ENCODE data around the gene TP53I3.
A peak's percentile ranks its signal among the peaks of the same experiment; 100 is the strongest.

TP53I3 gene

DNA sequence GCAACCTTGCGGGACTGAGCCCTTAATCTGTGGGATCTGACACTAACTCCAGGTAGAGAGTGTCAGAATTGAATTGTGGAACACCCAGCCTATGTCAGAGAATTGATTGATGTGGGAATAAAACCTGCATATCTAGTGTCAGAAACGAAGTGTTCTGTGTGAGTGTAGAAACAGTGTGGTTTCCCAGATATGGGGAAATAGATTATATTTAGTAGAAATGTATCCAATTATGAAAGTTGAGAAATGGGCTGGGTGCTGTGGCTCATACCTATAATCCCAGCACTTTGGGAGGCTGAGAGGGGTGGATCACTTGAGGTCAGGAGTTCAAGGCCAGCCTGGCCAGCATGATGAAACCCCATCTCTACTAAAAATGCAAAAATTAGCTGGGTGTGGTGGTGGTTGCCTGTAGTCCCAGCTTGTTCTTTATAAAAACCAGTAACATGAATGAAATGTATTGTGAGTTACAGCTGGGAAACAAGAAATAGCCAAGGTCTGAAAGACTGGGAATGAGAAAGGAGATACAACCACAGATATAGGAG lies 4.3 kb upstream of the TP53I3 start:
- H3K27ac ChIP-seq, result no peak overlapping the region
- TF ChIP-seq ZFX (IDR thresholded peaks at IDR 0.05; ENCODE audit: borderline replicate concordance), result no peak
- TF ChIP-seq, protein P1, sequence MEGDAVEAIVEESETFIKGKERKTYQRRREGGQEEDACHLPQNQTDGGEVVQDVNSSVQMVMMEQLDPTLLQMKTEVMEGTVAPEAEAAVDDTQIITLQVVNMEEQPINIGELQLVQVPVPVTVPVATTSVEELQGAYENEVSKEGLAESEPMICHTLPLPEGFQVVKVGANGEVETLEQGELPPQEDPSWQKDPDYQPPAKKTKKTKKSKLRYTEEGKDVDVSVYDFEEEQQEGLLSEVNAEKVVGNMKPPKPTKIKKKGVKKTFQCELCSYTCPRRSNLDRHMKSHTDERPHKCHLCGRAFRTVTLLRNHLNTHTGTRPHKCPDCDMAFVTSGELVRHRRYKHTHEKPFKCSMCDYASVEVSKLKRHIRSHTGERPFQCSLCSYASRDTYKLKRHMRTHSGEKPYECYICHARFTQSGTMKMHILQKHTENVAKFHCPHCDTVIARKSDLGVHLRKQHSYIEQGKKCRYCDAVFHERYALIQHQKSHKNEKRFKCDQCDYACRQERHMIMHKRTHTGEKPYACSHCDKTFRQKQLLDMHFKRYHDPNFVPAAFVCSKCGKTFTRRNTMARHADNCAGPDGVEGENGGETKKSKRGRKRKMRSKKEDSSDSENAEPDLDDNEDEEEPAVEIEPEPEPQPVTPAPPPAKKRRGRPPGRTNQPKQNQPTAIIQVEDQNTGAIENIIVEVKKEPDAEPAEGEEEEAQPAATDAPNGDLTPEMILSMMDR (IDR thresholded peaks at IDR 0.05), result no peak

DNA sequence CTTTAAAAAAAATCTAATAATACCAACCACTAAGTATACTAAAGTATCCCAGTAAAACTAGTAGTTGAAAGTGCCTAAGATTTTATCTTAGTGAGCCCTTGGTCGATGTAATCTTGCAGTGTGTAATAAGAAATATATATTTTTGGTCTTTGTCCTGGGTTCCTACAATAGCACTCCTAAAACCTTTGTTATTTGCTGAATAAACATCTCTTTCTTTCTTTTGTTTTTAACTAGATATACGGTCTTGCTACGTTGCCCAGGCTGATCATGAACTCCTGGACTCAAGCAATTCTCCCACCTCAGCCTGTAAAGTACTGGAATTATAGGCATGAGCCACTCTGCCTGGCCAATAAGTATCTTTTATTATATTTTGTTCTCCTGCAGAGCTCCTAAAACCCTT lies 2.4 kb upstream of the TP53I3 start:
- TF ChIP-seq, protein P1 (IDR thresholded peaks at IDR 0.05), result no peak
- TF ChIP-seq ZFX (IDR thresholded peaks at IDR 0.05; ENCODE audit: borderline replicate concordance), result no peak
- no peak overlapping the region for H3K27ac ChIP-seq

DNA sequence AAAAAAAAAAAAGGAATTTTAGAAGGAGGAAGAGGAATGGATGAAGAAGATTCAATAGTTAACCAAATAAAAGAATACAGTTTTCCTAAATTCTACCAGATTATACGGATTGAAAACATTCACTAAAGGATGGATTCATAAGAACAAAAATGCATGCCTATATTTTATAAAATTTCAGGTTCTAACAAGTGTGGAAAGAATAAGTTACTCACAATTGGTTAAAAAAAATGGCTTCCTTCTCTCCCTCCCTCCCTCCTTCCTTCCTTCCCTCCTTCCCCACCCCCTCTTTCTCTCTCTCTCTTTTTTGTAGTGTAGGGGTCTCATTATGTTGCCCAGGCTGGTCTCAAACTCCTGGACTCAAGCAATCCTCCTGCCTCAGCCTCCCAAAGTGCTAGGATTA lies 1.6 kb upstream of the TP53I3 start:
- no peak overlapping the region for H3K27ac ChIP-seq

DNA sequence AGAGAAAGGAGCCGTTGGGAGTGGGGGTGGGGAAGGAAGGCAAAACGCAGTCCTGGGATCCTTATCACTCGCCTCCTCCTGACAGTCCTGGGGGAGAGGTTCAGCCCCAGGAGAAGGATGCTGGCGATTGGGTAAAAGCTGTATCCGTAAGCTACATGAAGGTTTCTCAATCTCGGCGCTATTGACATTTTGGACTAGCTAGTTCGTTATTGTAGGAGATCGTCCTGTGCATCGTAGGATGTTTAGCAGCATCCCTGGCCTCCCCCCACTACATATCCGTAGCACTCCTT lies 511 bp upstream of the TP53I3 start:
- H3K27ac ChIP-seq, result no peak overlapping the region
- TF ChIP-seq, protein P1 (IDR thresholded peaks at IDR 0.05), result no peak
- TF ChIP-seq ZFX (IDR thresholded peaks at IDR 0.05; ENCODE audit: borderline replicate concordance), result no peak

More for the DNA sequence above, 1.6 kb upstream of the TP53I3 start:
- TF ChIP-seq ZFX (IDR thresholded peaks at IDR 0.05; ENCODE audit: borderline replicate concordance), result no peak
- TF ChIP-seq, protein P1 (IDR thresholded peaks at IDR 0.05), result no peak

DNA sequence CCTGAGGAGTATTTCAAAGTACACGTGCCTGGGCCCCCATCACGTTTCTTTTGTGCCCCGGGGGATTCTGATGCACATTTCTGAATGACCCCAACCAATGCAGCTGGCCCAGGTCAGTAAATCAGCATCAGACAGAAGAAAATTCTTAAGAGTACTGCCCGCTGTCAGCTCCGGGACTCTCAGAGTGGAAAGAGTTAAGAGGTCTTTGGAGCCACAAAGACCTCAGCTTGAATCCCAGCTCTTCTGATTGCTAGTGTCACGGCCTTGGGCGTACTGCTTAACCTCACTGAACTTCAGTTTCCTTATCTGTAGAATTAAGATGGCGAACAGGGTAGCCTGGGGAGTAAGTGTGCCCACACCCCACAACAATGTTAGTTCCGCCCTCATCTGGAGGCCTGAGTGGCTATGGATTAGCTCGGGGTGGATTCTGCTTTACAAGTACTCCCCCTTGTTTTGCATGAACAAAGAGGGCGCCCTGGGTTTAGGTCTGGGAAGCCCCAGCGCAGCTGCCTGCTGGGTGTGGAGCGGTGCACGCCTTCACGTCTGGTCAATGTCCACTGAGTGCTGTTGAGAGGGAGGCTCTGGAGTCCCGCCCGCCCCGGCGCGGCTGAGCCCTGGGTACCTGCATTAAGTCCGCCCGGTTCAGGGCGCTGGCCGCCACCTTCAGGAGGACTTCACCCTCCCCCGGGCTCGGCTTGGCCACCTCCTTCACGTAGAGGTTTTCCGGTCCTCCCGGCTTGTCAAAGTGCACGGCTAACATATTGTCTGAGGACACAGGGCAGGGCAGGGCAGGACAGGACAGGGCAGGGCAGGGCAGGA lies 858 bp downstream of the TP53I3 start:
- no peak for TF ChIP-seq ZFX (IDR thresholded peaks at IDR 0.05; ENCODE audit: borderline replicate concordance)
- TF ChIP-seq, protein P1 (IDR thresholded peaks at IDR 0.05), result no peak
- H3K27ac ChIP-seq, result 0 out of 2 replicates have a peak overlapping the region, but pooled peaks have one; percentile 13

DNA sequence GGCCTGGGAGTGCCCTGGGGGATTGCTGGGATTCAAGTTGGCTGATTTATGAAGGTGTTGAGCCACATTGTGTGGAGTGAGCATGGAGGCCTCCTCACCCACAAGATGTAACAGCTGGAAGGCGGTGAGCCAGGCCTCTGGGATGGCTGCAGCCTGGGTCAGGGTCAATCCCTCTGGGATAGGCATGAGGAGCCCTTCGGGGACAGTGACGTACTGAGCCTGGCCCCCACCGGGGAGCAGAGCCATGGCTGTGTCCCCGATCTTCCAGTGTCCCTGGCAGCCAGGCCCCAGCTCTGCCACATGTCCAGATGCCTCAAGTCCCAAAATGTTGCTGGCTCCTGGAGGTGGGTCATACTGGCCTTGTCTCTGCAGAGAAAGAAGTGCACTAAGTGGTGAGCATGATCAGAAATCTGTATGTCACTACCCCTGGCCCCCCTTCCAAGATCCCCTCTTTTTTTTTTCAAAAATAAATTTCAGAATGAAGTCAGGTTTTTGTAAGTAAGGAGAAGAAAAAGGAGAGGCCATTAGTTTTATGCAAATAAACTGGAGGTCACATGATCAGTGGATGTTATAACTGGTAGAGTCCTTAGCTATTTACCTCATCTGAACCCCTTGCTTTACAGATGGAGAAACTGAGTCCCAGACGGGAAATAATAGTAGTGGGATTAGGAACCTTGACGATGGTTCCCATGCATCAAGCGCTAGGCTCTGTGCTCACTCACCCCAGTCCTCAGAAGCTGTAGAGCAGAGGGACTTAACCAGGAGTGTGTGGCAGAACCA lies 1.7 kb downstream of the TP53I3 start:
- no peak overlapping the region for H3K27ac ChIP-seq
- TF ChIP-seq, protein P1 (IDR thresholded peaks at IDR 0.05), result no peak
- no peak for TF ChIP-seq ZFX (IDR thresholded peaks at IDR 0.05; ENCODE audit: borderline replicate concordance)

DNA sequence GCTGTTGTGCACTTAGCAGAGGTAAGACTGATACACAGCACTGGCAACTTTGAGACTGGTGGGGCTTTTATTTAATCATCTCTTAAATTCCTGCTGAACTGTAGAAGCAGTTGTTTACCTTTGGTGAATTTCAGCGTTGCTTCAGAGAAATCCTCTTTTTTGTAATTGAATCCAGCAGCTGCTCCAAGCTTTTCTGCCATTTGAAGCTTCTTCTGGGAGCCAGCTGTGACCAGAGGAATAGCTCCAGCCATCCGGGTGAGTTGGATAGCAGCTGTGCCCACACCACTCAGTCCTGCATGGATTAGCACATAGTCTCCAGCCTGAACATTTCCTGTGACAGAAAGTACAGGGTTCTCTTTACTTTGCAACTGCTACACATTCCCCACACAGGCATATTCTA lies 3.9 kb downstream of the TP53I3 start:
- H3K27ac ChIP-seq, result no peak overlapping the region
- no peak for TF ChIP-seq ZFX (IDR thresholded peaks at IDR 0.05; ENCODE audit: borderline replicate concordance)
- TF ChIP-seq, protein P1 (IDR thresholded peaks at IDR 0.05), result no peak
